ENCODE data around the gene AFM.

- TF ChIP-seq CTCF (IDR thresholded peaks at IDR 0.05; ENCODE audit: poor library complexity), result no peak
- TF ChIP-seq EZH2phosphoT487 (IDR thresholded peaks at IDR 0.05; ENCODE audit: low read depth, severe bottlenecking, unreplicated experiment), result no peak
- no peak for TF ChIP-seq EZH2 (IDR thresholded peaks at IDR 0.05; ENCODE audit: borderline replicate concordance)
Observed at GRCh38 chr4:73539386-73539785, 57.8 kb downstream of the AFM start.
